ENCODE results near the gene PPCDC. TPM values are rescaled to one million over a fixed set of nuclear protein-coding genes. Genes with fewer than 3 reads are reported as not detected.

PPCDC gene
- total and polyA plus RNA-seq, 2 donors (not counting 1 experiment from before 2014, with no cell fraction given): 6.3 to 8.0 TPM

DNA sequence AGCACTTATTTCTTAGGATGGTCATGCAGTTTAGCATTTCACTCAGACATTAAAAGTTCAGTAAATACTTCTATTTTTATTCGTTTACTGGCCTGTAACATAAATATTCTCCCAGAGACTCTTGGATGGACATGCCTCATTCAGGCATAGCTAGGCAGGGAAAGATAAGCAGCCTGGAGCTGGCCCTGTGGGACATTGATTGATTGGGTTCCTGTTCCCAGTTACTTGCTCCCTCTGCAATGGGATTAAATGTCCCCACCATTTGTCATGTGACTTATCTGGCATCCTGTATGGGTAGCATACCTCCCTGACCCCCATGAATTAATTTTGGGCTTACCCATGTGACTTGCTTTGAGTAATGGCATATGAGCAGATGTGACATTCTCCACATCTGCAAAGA is 30.8 kb upstream of the PPCDC start:
- H3K79me2 ChIP-seq (ENCODE audit: control insufficient read depth, insufficient read depth, low read length): no peaks in the 10 kb centered on the region

GRCh38 chr15:74994236-74994635 is 29.2 kb upstream of the PPCDC start:
- DNase-seq (ENCODE audit: low read depth in 2 of 2): no peak
- Histone ChIP-seq H2AFZ (ENCODE audit: low read length) (no peak overlapping the region), H3K9me3 (ENCODE audit: control insufficient read depth, insufficient read depth, low read depth, low read length) (no peaks in the 10 kb centered on the region), H3K79me2 (ENCODE audit: control insufficient read depth, insufficient read depth, low read length) (no peaks in the 10 kb centered on the region), H3K27ac (ENCODE audit: insufficient read depth, low read length) (no peak overlapping the region), H3K9ac (ENCODE audit: insufficient read depth, low read length) (no peak overlapping the region), H3K4me1 (ENCODE audit: control insufficient read depth, extremely low read depth, insufficient read depth, low read length) (no peaks in the 10 kb centered on the region), H4K20me1 (ENCODE audit: control insufficient read depth, extremely low read depth, insufficient read depth, low read length) (no peaks in the 10 kb centered on the region), H3K36me3 (ENCODE audit: control insufficient read depth, insufficient read depth, low read length) (no peaks in the 10 kb centered on the region), H3K4me3 (replicated peaks in 1 of 4; ENCODE audit: control extremely low read depth in 1 of 4, insufficient read depth in 1 of 4, low read depth in 3 of 4, low read length in 4 of 4) (no peak overlapping the region), H3K4me2 (ENCODE audit: extremely low read depth, insufficient read depth, low read length) (no peak overlapping the region), H3K27me3 (ENCODE audit: control insufficient read depth, insufficient read depth, low read length) (peaks cover 16% of the 10 kb centered on the region)
- TF ChIP-seq, protein P1, sequence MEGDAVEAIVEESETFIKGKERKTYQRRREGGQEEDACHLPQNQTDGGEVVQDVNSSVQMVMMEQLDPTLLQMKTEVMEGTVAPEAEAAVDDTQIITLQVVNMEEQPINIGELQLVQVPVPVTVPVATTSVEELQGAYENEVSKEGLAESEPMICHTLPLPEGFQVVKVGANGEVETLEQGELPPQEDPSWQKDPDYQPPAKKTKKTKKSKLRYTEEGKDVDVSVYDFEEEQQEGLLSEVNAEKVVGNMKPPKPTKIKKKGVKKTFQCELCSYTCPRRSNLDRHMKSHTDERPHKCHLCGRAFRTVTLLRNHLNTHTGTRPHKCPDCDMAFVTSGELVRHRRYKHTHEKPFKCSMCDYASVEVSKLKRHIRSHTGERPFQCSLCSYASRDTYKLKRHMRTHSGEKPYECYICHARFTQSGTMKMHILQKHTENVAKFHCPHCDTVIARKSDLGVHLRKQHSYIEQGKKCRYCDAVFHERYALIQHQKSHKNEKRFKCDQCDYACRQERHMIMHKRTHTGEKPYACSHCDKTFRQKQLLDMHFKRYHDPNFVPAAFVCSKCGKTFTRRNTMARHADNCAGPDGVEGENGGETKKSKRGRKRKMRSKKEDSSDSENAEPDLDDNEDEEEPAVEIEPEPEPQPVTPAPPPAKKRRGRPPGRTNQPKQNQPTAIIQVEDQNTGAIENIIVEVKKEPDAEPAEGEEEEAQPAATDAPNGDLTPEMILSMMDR (conservative IDR thresholded peaks at IDR 0.05 in 1 of 2, IDR thresholded peaks at IDR 0.05 in 1 of 2; ENCODE audit: low read depth in 1 of 2, low read length in 2 of 2): no peak
- no peak for TF ChIP-seq EZH2 (IDR thresholded peaks at IDR 0.05; ENCODE audit: low read length, missing control alignments)

More for the DNA sequence above, 30.8 kb upstream of the PPCDC start:
- Histone ChIP-seq H4K20me1 (ENCODE audit: control insufficient read depth, extremely low read depth, insufficient read depth, low read length) (no peaks in the 10 kb centered on the region), H3K27me3 (ENCODE audit: control insufficient read depth, insufficient read depth, low read length) (peaks cover 13% of the 10 kb centered on the region), H2AFZ (ENCODE audit: low read length) (no peak overlapping the region), H3K36me3 (ENCODE audit: control insufficient read depth, insufficient read depth, low read length) (no peaks in the 10 kb centered on the region), H3K9ac (ENCODE audit: insufficient read depth, low read length) (no peak overlapping the region), H3K4me3 (replicated peaks in 1 of 4; ENCODE audit: control extremely low read depth in 1 of 4, insufficient read depth in 1 of 4, low read depth in 3 of 4, low read length in 4 of 4) (no peak overlapping the region), H3K9me3 (ENCODE audit: control insufficient read depth, insufficient read depth, low read depth, low read length) (no peaks in the 10 kb centered on the region), H3K27ac (ENCODE audit: insufficient read depth, low read length) (no peak overlapping the region), H3K4me1 (ENCODE audit: control insufficient read depth, extremely low read depth, insufficient read depth, low read length) (no peaks in the 10 kb centered on the region), H3K4me2 (ENCODE audit: extremely low read depth, insufficient read depth, low read length) (no peak overlapping the region)
- TF ChIP-seq, protein P1 (conservative IDR thresholded peaks at IDR 0.05 in 1 of 2, IDR thresholded peaks at IDR 0.05 in 1 of 2; ENCODE audit: low read depth in 1 of 2, low read length in 2 of 2): no peak
- TF ChIP-seq EZH2 (IDR thresholded peaks at IDR 0.05; ENCODE audit: low read length, missing control alignments): no peak
- DNase-seq (ENCODE audit: low read depth in 2 of 2): no peak

DNA sequence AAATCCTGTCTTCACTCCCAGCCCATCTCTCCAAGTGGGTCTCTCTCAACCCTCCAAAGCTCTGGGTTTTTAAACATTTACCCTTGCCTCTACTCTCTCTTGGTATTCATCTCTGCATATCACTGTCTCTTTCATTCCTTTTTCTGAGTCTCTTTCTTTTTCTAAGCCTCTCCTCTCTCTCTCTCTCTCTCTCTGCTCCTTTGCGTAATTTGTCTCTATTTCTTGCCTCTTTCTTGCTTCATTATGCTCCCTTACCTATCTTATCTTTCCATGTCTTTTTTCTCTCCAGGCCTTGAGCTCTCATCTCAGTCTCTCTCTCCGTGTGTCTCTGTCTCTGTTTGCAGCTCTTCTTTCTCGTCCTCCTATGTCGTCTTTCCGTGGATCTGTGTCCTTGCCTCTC is 28.7 kb upstream of the PPCDC start:
- Histone ChIP-seq H3K27me3 (ENCODE audit: control insufficient read depth, insufficient read depth, low read length) (peaks cover 16% of the 10 kb centered on the region), H3K27ac (ENCODE audit: insufficient read depth, low read length) (no peak overlapping the region), H3K4me2 (ENCODE audit: extremely low read depth, insufficient read depth, low read length) (peak overlapping the region; percentile 3), H2AFZ (ENCODE audit: low read length) (no peak overlapping the region), H3K79me2 (ENCODE audit: control insufficient read depth, insufficient read depth, low read length) (no peaks in the 10 kb centered on the region), H3K4me3 (replicated peaks in 1 of 4; ENCODE audit: control extremely low read depth in 1 of 4, insufficient read depth in 1 of 4, low read depth in 3 of 4, low read length in 4 of 4) (peak overlapping the region in 1 of 4 experiments; percentile 46), H3K36me3 (ENCODE audit: control insufficient read depth, insufficient read depth, low read length) (no peaks in the 10 kb centered on the region), H3K4me1 (ENCODE audit: control insufficient read depth, extremely low read depth, insufficient read depth, low read length) (no peaks in the 10 kb centered on the region), H4K20me1 (ENCODE audit: control insufficient read depth, extremely low read depth, insufficient read depth, low read length) (no peaks in the 10 kb centered on the region), H3K9ac (ENCODE audit: insufficient read depth, low read length) (no peak overlapping the region), H3K9me3 (ENCODE audit: control insufficient read depth, insufficient read depth, low read depth, low read length) (no peaks in the 10 kb centered on the region)
- no peak for DNase-seq (ENCODE audit: low read depth in 2 of 2)
- TF ChIP-seq, protein P1 (conservative IDR thresholded peaks at IDR 0.05 in 1 of 2, IDR thresholded peaks at IDR 0.05 in 1 of 2; ENCODE audit: low read depth in 1 of 2, low read length in 2 of 2): no peak
- TF ChIP-seq EZH2 (IDR thresholded peaks at IDR 0.05; ENCODE audit: low read length, missing control alignments): no peak

All from fibroblast of lung (primary cell).